OCI-LY1 (cell line): ENCODE data around the gene GLYATL1.

Experiments used
- H2AFZ ChIP-seq: fragments of 200-600 bp; sonication (generic), shearing (Covaris generic); 2 replicates; pipeline ENCODE4 v1.6.0; 2014; ENCODE audit warnings: antibody characterized with exemption, mild to moderate bottlenecking, low read length
- H3F3A ChIP-seq: fragments of 200-600 bp; sonication (generic), shearing (Covaris generic); 2 replicates; pipeline ENCODE4 v1.6.0; 2014; ENCODE audit warnings: mild to moderate bottlenecking, antibody characterized with exemption, low read length, moderate library complexity; ENCODE audit not compliant: insufficient read depth
- H3K27ac ChIP-seq: fragments of 200-600 bp; sonication (generic); 2 replicates; pipeline ENCODE4 v1.5.1; 2014; ENCODE audit warnings: low read length, mixed run types, mild to moderate bottlenecking, low read depth; ENCODE audit not compliant: poor library complexity, severe bottlenecking
- H3K27me3 ChIP-seq: fragments of 200-600 bp; sonication (generic); 2 replicates; pipeline ENCODE4 v1.6.0; 2014; ENCODE audit warnings: antibody characterized with exemption, mild to moderate bottlenecking, low read length, moderate library complexity; ENCODE audit not compliant: insufficient read depth
- H3K36me3 ChIP-seq: fragments of 200-600 bp; sonication (generic); 2 replicates; pipeline ENCODE4 v1.6.1; 2014; ENCODE audit warnings: mild to moderate bottlenecking, antibody characterized with exemption, low read length, moderate library complexity, mixed read lengths; ENCODE audit not compliant: insufficient read depth
- H3K4me1 ChIP-seq: fragments of 200-600 bp; sonication (generic); 2 replicates; pipeline ENCODE4 v1.5.1; 2014; ENCODE audit warnings: mild to moderate bottlenecking, low read length, moderate library complexity; ENCODE audit not compliant: insufficient read depth, severe bottlenecking
- H3K4me2 ChIP-seq: fragments of 200-600 bp; sonication (generic), shearing (Covaris generic); 2 replicates; pipeline ENCODE4 v1.6.1; 2014; ENCODE audit warnings: low read length
- H3K4me3 ChIP-seq: fragments of 200-600 bp; sonication (generic); 2 replicates; pipeline ENCODE4 v1.5.1; 2014; ENCODE audit warnings: low read length, low read depth, mild to moderate bottlenecking, mixed read lengths; ENCODE audit not compliant: poor library complexity, severe bottlenecking
- H3K79me2 ChIP-seq: fragments of 200-600 bp; shearing (Covaris generic); 2 replicates; pipeline ENCODE4 v1.6.1; 2016; ENCODE audit warnings: mixed run types, low read length, mixed read lengths; ENCODE audit not compliant: insufficient read depth
- H3K9ac ChIP-seq: fragments of 200-600 bp; sonication (generic), shearing (Covaris generic); 2 replicates; pipeline ENCODE4 v1.6.1; 2014; ENCODE audit warnings: mild to moderate bottlenecking, low read length, mixed read lengths
- H3K9me2 ChIP-seq: fragments of 200-600 bp; sonication (generic), shearing (Covaris generic); 2 replicates; pipeline ENCODE4 v1.6.1; 2014; ENCODE audit warnings: low read depth, mild to moderate bottlenecking, low read length, mixed read lengths
- H3K9me3 ChIP-seq: fragments of 200-600 bp; shearing (Covaris generic); 2 replicates; pipeline ENCODE4 v1.6.1; 2014; ENCODE audit warnings: low read length, mixed read lengths
- H4K20me1 ChIP-seq: fragments of 200-600 bp; sonication (generic), shearing (Covaris generic); 2 replicates; pipeline ENCODE4 v1.6.0; 2016; ENCODE audit warnings: mild to moderate bottlenecking, low read length; ENCODE audit not compliant: insufficient read depth
- EZH2 ChIP-seq: fragments of 200-600 bp; sonication (generic), shearing (Covaris generic); IDR thresholded peaks from 2 replicates; pipeline ENCODE4 v1.8.0; 2017; ENCODE audit warnings: borderline replicate concordance, mixed run types, mild to moderate bottlenecking, antibody characterized with exemption, low read length, moderate library complexity, mixed read lengths
- TF ChIP-seq, protein P1 (sequence below): fragments of 200-600 bp; sonication (generic), shearing (Covaris generic); IDR thresholded peaks from 2 replicates; pipeline ENCODE4 v1.5.1; 2017; ENCODE audit warnings: mild to moderate bottlenecking, antibody characterized with exemption, low read length, moderate library complexity, mixed read lengths

GLYATL1 gene

DNA sequence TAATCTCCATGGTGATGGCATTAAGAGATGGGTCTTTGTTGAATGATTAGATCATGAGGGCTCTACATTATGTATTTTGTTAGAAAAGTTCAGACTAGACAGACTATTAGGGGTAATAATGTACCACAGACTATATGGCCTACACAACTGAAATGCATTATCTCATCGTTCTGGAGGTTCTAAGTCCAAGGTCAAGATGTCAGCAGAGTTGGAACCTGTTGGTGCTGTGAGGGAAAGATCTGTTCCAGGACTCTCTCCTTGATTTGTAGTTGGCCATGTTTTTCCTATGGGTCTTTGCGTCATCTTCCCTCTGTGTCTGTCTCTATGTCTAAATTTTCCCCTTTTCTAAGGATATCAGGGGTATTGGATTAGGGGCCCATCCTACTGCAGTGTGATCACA is 8.4 kb upstream of the GLYATL1 start:
- H3K4me1 ChIP-seq, result peaks cover 11% of the 10 kb centered on the region
- H3K9me3 ChIP-seq, result no peaks in the 10 kb centered on the region
- H3K4me3 ChIP-seq, result no peak overlapping the region
- no peaks in the 10 kb centered on the region for H3K27me3 ChIP-seq
- no peak overlapping the region for H3K4me2 ChIP-seq
- no peaks in the 10 kb centered on the region for H3K9me2 ChIP-seq
- no peaks in the 10 kb centered on the region for H3K79me2 ChIP-seq
- no peaks in the 10 kb centered on the region for H3K36me3 ChIP-seq
- no peak overlapping the region for H3K27ac ChIP-seq
- TF ChIP-seq, protein P1, sequence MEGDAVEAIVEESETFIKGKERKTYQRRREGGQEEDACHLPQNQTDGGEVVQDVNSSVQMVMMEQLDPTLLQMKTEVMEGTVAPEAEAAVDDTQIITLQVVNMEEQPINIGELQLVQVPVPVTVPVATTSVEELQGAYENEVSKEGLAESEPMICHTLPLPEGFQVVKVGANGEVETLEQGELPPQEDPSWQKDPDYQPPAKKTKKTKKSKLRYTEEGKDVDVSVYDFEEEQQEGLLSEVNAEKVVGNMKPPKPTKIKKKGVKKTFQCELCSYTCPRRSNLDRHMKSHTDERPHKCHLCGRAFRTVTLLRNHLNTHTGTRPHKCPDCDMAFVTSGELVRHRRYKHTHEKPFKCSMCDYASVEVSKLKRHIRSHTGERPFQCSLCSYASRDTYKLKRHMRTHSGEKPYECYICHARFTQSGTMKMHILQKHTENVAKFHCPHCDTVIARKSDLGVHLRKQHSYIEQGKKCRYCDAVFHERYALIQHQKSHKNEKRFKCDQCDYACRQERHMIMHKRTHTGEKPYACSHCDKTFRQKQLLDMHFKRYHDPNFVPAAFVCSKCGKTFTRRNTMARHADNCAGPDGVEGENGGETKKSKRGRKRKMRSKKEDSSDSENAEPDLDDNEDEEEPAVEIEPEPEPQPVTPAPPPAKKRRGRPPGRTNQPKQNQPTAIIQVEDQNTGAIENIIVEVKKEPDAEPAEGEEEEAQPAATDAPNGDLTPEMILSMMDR, result no peak
- TF ChIP-seq EZH2, result no peak
- H4K20me1 ChIP-seq, result no peaks in the 10 kb centered on the region
- no peak overlapping the region for H3K9ac ChIP-seq
- H3F3A ChIP-seq, result no peaks in the 10 kb centered on the region
- H2AFZ ChIP-seq, result no peak overlapping the region

DNA sequence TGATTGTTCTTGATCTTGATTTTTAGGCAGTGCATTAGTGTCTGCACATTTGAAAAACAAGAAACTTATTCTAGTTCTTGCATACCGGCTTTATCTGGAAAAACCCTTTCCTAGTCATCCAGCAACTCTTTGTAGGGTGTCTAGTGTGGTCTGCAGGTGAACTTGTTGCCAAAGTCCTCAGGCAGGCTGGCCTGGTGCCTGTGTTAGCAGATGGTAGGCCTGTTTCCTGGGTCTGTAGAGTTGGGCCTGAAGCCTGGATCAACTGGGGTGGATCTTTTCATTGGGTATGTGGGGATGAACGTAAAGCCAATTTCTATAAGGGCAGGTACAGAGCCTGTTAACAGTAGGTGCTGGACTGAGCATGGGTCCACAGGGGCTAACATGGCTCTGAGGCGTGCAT is 5.6 kb upstream of the GLYATL1 start:
- no peaks in the 10 kb centered on the region for H3K9me2 ChIP-seq

DNA sequence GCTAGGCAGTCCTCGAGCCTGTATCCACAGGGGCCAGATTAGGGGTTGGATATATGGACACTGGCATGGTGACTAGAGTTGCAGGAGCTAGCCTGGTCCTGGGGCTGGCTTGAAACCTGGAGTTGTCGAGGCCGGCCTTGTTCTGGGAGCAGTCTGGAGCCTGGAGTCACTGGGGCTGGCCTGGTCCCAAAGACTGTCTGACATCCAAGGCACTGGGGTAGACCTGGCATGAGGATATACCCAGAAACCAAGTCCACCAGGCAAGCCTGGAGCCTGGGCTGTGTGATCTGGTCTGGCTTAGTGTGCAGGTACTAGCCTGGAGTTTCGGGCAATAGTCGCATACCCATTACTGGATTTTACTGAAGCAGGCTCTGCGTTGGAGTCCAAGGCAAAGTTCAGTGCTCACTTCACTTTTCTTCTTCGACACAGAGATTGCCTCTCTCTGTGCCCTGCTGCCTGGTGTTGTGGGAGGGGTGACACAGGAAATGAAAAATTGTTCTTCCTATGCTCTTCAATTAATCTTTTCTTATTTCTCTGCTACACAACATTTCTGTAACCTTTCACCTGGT is 4.3 kb upstream of the GLYATL1 start:
- no peaks in the 10 kb centered on the region for H3K27me3 ChIP-seq
- no peak overlapping the region for H2AFZ ChIP-seq
- H3K4me1 ChIP-seq, result no peaks in the 10 kb centered on the region
- no peaks in the 10 kb centered on the region for H4K20me1 ChIP-seq
- no peak overlapping the region for H3K4me2 ChIP-seq
- H3K36me3 ChIP-seq, result no peaks in the 10 kb centered on the region
- no peaks in the 10 kb centered on the region for H3K79me2 ChIP-seq
- H3K27ac ChIP-seq, result no peak overlapping the region
- H3K9me2 ChIP-seq, result no peaks in the 10 kb centered on the region
- TF ChIP-seq, protein P1, result no peak
- TF ChIP-seq EZH2, result no peak
- H3K9me3 ChIP-seq, result no peaks in the 10 kb centered on the region
- H3F3A ChIP-seq, result no peaks in the 10 kb centered on the region
- H3K4me3 ChIP-seq, result no peak overlapping the region
- H3K9ac ChIP-seq, result no peak overlapping the region

More for the DNA sequence above, 5.6 kb upstream of the GLYATL1 start:
- Histone ChIP-seq H3K79me2 (no peaks in the 10 kb centered on the region), H3K9me3 (no peaks in the 10 kb centered on the region), H4K20me1 (no peaks in the 10 kb centered on the region), H3K27me3 (no peaks in the 10 kb centered on the region), H2AFZ (no peak overlapping the region), H3F3A (no peaks in the 10 kb centered on the region), H3K9ac (no peak overlapping the region), H3K4me2 (no peak overlapping the region), H3K27ac (no peak overlapping the region), H3K36me3 (no peaks in the 10 kb centered on the region), H3K4me1 (no peaks in the 10 kb centered on the region), H3K4me3 (no peak overlapping the region)
- TF ChIP-seq, protein P1, result no peak
- no peak for TF ChIP-seq EZH2
